Activated effector memory CD4-positive, alpha-beta T cell treated with anti-CD3 and anti-CD28 coated beads, Interleukin-2, amount 50 U/mL, for 16 hours (primary cell): ENCODE results near the gene DES.
A peak's percentile ranks its signal among the peaks of the same experiment; 100 is the strongest.

Experiments used
- DNase-seq: peaks from one replicate; pipeline ENCODE4 v3.0.0-alpha.2; 2020

DES gene

GRCh38 chr2:219475697-219476651 is 57.8 kb downstream of the DES start:
- peak; percentile 83 for DNase-seq
